OCI-LY1 (cell line): ENCODE data around the gene WBP2.

Source experiments
- H2AFZ ChIP-seq: fragments of 200-600 bp; sonication (generic), shearing (Covaris generic); 2 replicates; pipeline ENCODE4 v1.6.0; 2014; ENCODE audit warnings: antibody characterized with exemption, mild to moderate bottlenecking, low read length
- H3F3A ChIP-seq: fragments of 200-600 bp; sonication (generic), shearing (Covaris generic); 2 replicates; pipeline ENCODE4 v1.6.0; 2014; ENCODE audit warnings: mild to moderate bottlenecking, antibody characterized with exemption, low read length, moderate library complexity; ENCODE audit not compliant: insufficient read depth
- H3K27ac ChIP-seq: fragments of 200-600 bp; sonication (generic); 2 replicates; pipeline ENCODE4 v1.5.1; 2014; ENCODE audit warnings: low read length, mixed run types, mild to moderate bottlenecking, low read depth; ENCODE audit not compliant: poor library complexity, severe bottlenecking
- H3K27me3 ChIP-seq: fragments of 200-600 bp; sonication (generic); 2 replicates; pipeline ENCODE4 v1.6.0; 2014; ENCODE audit warnings: antibody characterized with exemption, mild to moderate bottlenecking, low read length, moderate library complexity; ENCODE audit not compliant: insufficient read depth
- H3K36me3 ChIP-seq: fragments of 200-600 bp; sonication (generic); 2 replicates; pipeline ENCODE4 v1.6.1; 2014; ENCODE audit warnings: mild to moderate bottlenecking, antibody characterized with exemption, low read length, moderate library complexity, mixed read lengths; ENCODE audit not compliant: insufficient read depth
- H3K4me1 ChIP-seq: fragments of 200-600 bp; sonication (generic); 2 replicates; pipeline ENCODE4 v1.5.1; 2014; ENCODE audit warnings: mild to moderate bottlenecking, low read length, moderate library complexity; ENCODE audit not compliant: insufficient read depth, severe bottlenecking
- H3K4me2 ChIP-seq: fragments of 200-600 bp; sonication (generic), shearing (Covaris generic); 2 replicates; pipeline ENCODE4 v1.6.1; 2014; ENCODE audit warnings: low read length
- H3K4me3 ChIP-seq: fragments of 200-600 bp; sonication (generic); 2 replicates; pipeline ENCODE4 v1.5.1; 2014; ENCODE audit warnings: low read length, low read depth, mild to moderate bottlenecking, mixed read lengths; ENCODE audit not compliant: poor library complexity, severe bottlenecking
- H3K79me2 ChIP-seq: fragments of 200-600 bp; shearing (Covaris generic); 2 replicates; pipeline ENCODE4 v1.6.1; 2016; ENCODE audit warnings: mixed run types, low read length, mixed read lengths; ENCODE audit not compliant: insufficient read depth
- H3K9ac ChIP-seq: fragments of 200-600 bp; sonication (generic), shearing (Covaris generic); 2 replicates; pipeline ENCODE4 v1.6.1; 2014; ENCODE audit warnings: mild to moderate bottlenecking, low read length, mixed read lengths
- H3K9me2 ChIP-seq: fragments of 200-600 bp; sonication (generic), shearing (Covaris generic); 2 replicates; pipeline ENCODE4 v1.6.1; 2014; ENCODE audit warnings: low read depth, mild to moderate bottlenecking, low read length, mixed read lengths
- H3K9me3 ChIP-seq: fragments of 200-600 bp; shearing (Covaris generic); 2 replicates; pipeline ENCODE4 v1.6.1; 2014; ENCODE audit warnings: low read length, mixed read lengths
- H4K20me1 ChIP-seq: fragments of 200-600 bp; sonication (generic), shearing (Covaris generic); 2 replicates; pipeline ENCODE4 v1.6.0; 2016; ENCODE audit warnings: mild to moderate bottlenecking, low read length; ENCODE audit not compliant: insufficient read depth
- CTCF ChIP-seq: fragments of 200-600 bp; sonication (generic), shearing (Covaris generic); IDR thresholded peaks from 2 replicates; pipeline ENCODE4 v1.5.1; 2017; ENCODE audit warnings: mild to moderate bottlenecking, antibody characterized with exemption, low read length, moderate library complexity, mixed read lengths
- EZH2 ChIP-seq: fragments of 200-600 bp; sonication (generic), shearing (Covaris generic); IDR thresholded peaks from 2 replicates; pipeline ENCODE4 v1.8.0; 2017; ENCODE audit warnings: borderline replicate concordance, mixed run types, mild to moderate bottlenecking, antibody characterized with exemption, low read length, moderate library complexity, mixed read lengths

Gene WBP2

GRCh38 chr17:75808905-75809621, 46.1 kb downstream of the WBP2 start:
- no peak for TF ChIP-seq EZH2
- no peak for TF ChIP-seq CTCF
- Histone ChIP-seq H3K79me2 (peaks cover 6% of the 10 kb centered on the region; the same call in 1 of the 2 replicates), H3K9me3 (no peaks in the 10 kb centered on the region), H3F3A (no peaks in the 10 kb centered on the region), H3K4me1 (peaks cover 5% of the 10 kb centered on the region), H3K9ac (no peak overlapping the region; the same call in 1 of the 2 replicates), H3K36me3 (peaks cover 56% of the 10 kb centered on the region), H3K4me2 (no peak overlapping the region), H3K27me3 (no peaks in the 10 kb centered on the region), H3K27ac (peak overlapping the region; percentile 39), H3K9me2 (no peaks in the 10 kb centered on the region), H2AFZ (no peak overlapping the region), H3K4me3 (no peak overlapping the region), H4K20me1 (no peaks in the 10 kb centered on the region)

- Histone ChIP-seq H3K36me3 (peaks cover 56% of the 10 kb centered on the region), H3K9ac (no peak overlapping the region; the same call in 1 of the 2 replicates), H3K4me1 (peaks cover 5% of the 10 kb centered on the region), H2AFZ (no peak overlapping the region), H3K79me2 (peaks cover 11% of the 10 kb centered on the region), H3K27me3 (no peaks in the 10 kb centered on the region), H3K9me2 (no peaks in the 10 kb centered on the region), H3K9me3 (no peaks in the 10 kb centered on the region), H3K4me3 (no peak overlapping the region), H4K20me1 (no peaks in the 10 kb centered on the region), H3K4me2 (no peak overlapping the region), H3F3A (no peaks in the 10 kb centered on the region), H3K27ac (peak overlapping the region; percentile 39)
- TF ChIP-seq CTCF (no peak), EZH2 (no peak)
Measured at GRCh38 chr17:75808549-75808904, 46.6 kb downstream of the WBP2 start.

GRCh38 chr17:75807861-75808260, 47.3 kb downstream of the WBP2 start:
- no peak for TF ChIP-seq EZH2
- Histone ChIP-seq H4K20me1 (no peaks in the 10 kb centered on the region), H3K4me3 (no peak overlapping the region), H3K79me2 (peaks cover 15% of the 10 kb centered on the region), H3F3A (no peaks in the 10 kb centered on the region), H3K4me1 (peaks cover 5% of the 10 kb centered on the region), H3K27me3 (no peaks in the 10 kb centered on the region), H3K4me2 (no peak overlapping the region), H3K9ac (no peak overlapping the region), H3K9me3 (no peaks in the 10 kb centered on the region), H3K9me2 (no peaks in the 10 kb centered on the region), H3K36me3 (peaks cover 54% of the 10 kb centered on the region), H3K27ac (no peak overlapping the region), H2AFZ (no peak overlapping the region)
